T-helper 22 cell (primary cell): ENCODE results near the gene LSM11.

ENCODE experiments used
- DNase-seq: peaks from one replicate; pipeline ENCODE4 v3.0.0-alpha.2; 2020; ENCODE audit warnings: low read depth

The LSM11 gene

DNA sequence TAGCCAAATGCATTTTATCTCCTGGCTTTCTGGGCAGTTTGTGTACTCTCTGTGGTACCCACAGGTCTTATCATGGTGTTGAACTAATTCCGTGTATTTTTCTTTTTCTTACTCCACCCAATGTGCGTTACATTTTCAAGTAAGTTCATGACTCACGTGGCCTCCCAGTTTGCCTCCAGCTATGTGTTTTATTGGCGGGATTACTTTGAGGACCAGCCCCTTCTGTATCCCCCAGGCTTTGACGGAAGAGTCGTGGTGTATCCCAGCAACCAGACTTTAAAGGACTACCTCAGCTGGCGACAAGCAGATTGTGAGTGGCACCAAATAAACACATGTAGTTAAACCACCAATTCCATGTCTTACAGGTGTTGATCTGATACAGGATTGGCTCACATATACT is 9.1 kb upstream of the LSM11 start:
- DNase-seq: no peak

DNA sequence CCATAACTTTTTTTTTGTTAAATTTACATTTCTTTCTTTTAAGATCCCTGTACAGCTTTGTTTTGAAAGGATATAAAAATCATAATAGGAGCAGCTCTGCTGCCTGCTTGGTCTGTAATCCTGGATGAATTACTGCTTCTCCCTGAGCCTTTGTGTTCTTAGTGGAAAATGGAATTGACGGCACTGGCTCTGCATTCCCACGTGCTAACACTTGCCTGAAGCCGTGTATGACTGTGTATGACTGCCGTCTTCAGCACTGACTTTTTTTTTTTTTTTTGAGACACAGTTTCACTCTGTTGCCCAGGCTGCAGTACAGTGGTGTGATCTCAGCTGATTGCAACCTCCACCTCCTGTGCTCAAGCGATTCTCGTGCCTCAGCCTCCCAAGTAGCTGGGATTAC is 7.5 kb upstream of the LSM11 start:
- DNase-seq: no peak

DNA sequence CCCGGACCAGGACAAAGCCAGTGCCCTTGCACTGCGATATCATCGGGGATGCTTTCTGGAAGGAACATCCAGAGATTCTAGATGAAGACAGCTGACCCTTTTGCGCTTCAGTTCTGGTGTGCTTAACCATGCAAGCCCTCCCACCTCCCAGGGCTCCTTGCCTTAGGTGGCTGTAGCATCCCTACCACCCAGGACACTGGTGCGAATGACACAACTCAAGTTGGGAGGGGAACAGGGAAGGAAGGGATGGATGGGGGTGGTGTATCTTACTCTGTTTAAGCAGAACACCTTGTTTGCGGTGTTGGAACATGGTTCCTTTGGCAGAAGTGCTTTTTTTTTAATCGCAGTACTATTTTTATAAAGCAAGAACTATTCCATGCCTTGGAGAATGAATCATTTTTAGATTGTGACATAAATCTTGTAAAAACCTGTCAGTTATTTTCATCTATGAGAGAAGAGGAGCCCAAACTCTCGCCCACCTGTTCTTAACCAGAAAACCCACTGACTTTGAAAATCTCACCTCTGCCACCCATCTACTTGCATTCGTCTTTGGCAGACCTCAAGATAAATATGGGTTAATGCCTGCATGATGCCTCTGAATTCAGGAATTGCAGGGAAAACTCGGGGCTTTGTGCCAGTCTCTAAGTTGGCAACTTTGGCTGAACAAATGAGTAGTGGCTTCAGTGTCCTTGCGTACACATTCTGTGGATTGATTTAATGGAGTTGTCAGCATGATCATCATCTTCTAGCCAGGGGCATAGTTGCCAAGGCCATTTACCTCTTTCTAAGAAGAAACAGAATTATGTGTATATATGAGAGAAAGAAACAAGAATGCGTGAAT is 3.9 kb upstream of the LSM11 start:
- no peak for DNase-seq

DNA sequence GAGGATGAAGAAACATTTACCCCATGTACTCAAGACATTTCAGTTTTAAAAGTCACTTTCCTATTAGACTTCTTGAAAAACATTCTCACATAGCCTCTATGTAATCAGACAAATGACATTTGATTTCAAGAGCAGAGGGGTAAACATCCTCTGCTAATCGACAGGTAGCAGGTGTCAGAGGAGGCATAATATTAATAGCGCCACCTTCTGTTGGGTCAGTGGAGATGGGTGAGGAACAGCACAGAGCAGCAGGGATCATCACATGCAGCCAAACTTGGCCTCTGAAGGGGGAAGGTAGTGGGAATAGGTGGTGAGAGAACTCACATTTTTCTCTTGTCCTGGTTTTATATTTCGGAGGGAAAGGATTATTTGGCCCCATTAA is 3.3 kb upstream of the LSM11 start:
- DNase-seq: no peak

DNA sequence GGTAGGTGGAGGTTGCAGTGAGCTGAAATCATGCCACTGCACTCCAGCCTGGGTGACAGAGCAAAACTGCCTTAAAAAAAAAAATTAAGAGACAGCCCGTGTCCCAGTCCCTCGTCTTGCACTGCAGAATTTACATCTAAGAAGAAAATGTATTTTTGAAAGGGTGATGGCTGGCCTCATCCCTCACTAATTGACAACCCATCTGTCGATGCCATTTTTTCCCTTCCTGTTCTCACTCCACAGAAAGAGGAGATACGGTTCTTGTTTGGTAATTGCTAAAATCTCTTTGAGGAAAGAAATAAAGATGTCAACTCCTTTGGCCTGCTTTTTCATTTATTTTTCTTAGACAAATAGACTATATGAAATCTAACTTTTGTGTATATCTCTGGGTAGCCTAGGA is 2.4 kb upstream of the LSM11 start:
- no peak for DNase-seq

DNA sequence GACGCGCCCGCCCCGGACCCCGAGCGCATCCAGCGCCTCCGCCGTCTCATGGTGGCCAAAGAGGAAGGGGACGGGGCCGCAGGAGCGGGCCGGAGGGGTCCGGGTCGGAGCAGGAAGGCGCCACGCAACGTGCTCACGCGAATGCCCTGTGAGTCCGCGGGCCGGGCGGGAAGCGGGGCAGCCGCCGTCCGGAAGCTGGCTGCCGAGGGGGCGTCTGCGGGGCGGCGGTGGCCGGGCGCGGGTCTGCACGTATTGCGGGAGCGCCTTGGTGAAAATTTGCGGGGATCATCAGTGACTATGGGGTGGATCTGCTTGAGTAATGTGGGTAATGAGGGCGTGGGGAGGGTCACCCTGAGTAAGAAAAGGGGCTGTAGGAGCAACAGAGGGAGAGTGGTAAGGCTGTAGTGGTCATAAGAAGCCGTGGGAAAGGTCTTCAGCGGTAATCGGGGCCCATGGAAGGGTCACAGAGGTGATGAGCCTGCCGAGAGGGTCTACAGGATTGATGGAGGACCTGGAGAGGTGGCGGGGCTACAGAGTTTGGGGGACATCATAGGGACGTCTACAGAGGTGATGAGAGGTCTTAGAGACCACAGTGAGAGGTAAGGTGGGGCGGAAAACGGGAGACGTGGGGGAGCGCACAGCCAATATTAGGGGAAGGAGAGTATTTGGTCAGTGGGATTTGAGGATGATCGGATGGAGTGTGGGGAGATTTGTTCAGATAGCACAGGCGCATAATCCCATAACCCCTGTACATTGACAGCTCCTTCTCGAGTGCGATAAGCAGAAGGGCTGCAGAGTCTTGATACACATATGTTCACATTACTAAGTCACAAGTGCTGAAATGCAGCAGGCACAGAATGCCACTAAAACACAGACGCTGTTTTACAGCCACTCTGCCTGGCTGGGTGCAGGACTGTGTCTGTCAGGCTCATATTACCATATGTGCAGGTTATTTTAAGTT is 819 bp downstream of the LSM11 start:
- DNase-seq: no peak

DNA sequence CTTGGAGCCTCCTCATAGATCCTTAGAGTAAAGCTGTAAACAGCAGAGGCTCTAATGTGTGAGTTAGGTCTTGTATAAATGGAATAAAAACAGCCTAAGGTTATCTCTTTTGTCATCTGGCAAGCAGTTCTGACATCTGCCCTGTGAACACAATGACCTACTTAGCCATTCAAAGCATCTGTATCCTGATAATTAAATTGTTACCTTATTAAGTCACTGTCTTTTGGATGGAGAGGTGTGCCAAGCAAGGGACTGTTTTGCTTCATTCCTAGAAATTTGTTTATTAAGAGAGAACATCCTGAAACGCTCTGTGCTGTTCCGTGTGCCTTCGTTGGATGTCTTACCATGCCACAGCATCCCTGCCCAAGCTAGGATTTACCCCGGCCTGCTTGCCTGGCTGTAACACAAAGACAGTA is 1.5 kb downstream of the LSM11 start:
- no peak for DNase-seq

DNA sequence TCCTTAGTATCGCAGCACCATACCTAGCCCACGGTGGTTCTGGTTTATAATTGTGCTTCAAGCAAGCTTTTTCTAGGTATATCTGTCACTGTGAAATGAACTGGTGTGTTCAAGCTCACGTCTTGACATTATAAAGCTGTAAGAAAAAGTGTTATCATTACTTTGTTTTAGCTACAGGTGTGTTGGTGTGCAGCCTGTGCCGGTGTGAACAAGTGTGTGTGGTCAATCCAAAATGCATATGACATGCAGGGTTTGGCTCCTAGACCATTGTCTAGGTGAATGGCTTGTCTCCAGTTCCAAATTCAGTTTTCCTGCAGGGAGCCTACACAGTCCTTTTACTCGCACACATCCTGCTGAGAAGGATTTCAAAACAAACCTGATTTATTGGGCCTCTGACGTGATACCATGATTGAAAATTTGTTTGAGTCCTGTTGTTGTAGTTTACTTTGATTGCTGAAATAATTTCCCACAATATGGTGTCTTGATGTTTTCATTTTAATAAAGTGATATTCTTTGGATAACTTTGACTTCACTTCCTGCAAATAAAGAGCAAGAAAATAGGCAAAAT is 3.7 kb downstream of the LSM11 start:
- DNase-seq: no peak

DNA sequence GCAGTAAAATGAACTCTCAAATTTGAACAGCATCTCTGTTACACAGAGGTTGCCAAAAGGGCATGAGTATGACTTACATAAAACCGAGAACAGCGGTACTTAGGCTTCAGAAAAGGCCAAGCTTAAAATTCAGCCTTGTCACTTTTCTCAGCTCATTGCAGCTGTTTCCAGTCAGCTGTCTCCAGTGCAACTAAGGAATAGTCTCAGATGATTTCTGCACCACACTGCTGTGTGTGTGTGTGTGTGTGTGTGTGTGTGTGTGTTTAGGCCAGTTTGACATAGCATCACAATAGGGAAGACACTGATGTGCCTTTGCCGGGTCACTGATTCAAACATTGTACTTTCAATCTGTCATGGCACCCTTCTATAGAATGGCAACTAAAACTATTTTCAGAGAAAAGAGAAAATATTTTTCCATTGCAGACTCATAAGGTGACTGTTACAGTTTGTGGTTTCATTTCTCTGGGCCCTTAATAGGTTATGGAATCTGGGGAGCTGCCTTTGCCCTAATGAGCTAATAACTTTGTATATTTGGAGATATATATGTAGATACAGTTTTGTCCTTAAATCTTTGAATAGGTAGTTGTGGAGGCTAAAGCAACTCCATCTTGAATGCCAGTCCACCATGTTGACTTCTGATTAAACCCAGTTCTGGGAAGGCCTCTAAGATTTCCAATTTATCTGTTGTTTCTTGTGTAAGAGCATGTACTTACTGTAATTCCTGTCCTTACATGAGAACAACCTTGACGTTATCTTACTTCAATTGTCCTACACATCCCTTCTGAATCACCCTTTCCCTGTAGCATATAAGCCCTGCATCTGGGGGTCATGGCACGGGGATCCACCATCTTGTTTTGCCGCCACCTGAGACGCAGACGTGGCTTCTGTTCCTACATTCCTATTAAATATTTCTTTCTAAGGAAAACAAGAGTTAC is 4.5 kb downstream of the LSM11 start:
- no peak for DNase-seq

DNA sequence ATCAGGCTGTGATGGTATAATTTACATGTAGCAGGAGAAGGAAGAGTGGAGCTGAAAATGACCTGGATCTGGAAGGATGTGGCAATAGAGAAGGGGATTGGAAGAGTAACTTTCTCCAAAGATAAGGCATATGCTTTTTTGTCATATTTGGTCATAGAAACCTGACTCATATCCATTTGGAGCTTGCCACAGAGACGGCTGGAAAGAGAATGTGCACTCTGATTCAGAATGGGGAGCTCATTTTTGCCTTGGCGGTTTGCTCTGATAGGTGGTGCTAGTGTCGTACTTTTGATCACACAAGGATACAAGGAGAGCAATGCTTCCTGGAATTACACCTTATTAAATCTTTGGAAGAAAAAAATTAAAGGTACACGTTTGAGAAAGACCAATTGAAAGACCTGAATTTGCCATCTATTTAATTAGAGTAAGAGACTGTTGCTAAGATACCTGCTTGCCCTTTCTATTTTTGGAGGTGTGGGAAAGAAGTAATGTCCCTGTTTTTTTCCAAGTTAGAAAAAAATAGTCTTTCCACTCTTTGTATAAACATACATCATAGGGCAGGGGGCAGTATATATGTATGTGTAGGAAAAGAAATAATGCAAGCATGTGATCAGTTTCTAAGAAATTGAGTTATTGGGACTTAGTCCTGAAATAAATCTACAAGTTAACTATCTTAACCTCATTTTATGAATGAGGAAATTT is 5.4 kb downstream of the LSM11 start:
- DNase-seq: no peak

DNA sequence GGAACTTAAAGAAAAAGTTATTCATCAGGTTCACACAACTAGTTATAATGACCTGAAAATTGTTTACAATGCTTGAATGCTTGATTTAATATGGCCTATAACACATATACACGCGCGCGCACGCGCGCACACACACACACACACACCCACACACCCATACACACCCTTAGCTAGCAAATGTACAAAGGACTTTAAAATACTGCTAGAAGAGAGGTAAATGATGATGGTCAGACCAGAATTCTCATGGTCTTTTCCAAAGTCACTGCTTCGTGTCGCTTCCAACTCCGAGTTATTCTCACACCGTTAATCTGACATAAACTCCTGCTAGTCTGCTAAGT is 5.9 kb downstream of the LSM11 start:
- DNase-seq: no peak

DNA sequence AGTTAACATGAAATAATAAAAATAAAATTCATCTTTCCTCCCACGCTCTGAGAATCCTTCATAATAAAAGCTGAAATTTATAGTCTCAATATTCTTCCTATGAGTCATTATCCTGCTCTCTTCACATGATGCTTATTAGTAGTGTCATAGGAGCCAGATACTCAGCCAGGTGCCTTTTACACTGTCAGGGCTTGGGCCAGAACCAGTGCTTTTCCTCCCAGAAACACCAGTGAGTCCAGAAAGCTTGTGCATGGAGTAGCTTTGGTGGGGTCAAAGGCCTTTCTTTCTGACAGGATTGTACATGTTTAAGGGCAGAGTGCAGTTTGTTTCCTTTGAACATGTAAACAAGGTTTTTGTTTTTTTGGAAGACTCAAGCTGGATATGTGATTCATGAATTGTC is 6.8 kb downstream of the LSM11 start:
- no peak for DNase-seq

DNA sequence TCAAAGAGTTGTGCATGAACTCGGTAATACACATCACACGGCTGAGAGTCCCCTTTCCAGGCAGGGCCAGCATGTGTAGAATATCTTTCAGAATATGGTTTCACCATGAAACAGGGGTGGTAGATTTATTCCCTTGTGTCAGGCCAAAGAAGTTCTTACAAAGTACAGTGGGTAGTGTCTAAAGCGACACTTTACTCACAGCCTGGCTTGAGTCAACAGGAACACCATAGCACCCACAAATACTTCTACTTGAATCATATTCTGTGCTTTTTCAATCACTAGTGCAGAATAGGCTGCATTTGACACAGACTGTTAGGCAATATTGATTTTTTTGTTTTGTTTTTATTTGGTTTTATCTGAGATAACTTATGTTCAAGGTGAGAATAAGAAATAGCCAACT is 12.6 kb downstream of the LSM11 start:
- no peak for DNase-seq

DNA sequence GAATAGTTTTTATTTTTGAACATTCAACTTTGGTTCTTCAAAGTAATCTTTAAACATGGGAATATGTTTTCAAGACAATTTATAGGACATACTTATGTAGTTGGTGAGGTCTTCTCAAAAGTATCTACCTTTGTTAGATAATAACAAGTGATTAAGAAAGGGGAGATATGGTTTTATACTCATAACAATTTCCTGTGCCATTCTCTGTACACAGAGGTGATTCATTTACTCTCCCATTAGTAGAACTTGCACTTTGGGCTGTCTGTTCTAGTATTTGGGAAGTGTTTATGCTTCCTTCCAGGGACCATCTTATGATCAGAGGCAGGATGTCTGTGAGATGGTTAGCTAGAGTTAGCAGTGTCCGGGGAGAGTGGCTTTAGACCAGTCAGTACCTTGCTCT is 15.2 kb downstream of the LSM11 start:
- DNase-seq: no peak

DNA sequence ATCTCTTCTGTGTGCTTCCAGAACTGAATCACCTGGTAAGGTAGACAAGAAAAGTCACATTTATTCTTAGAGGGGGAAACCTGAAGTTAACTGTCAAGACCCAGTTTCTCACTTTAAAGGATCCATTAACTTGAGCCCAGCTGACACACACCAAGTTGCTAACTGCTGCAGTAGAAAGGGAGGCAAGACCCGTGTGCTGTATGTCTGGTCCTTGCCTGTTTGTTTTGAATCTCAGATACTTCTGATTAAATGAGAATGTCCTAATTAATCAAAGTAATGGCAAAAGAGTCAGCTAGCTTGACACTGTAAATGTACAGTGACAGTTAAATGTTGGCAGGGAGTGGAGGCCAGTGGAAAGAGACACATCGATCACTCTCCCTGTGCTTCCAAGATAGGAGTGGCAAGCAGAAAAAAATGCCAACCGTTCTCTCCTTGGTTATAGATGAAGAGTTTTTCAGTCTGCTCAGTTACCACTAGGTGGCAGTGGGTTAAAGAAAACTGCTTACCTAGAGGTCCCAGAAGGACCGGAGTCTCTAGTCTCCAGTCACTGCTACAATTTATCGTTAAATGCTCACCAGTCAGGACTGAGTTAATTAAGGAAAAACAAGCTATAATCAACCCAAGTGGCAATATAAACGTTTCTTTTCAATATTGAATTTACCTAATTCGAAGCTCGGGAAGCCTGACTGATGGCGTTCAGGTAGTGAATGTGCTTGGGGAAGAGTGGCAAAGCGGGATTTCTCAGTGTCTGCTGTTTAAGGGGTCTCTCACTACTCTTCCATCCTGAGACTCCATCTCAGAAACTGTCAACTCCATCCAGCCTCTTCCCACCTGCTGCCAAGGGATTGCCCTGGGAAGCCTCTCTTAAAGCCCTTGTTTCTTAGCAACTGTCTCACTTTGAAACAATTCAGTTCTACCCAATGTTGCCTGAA is 18.4 kb downstream of the LSM11 start:
- no peak for DNase-seq

DNA sequence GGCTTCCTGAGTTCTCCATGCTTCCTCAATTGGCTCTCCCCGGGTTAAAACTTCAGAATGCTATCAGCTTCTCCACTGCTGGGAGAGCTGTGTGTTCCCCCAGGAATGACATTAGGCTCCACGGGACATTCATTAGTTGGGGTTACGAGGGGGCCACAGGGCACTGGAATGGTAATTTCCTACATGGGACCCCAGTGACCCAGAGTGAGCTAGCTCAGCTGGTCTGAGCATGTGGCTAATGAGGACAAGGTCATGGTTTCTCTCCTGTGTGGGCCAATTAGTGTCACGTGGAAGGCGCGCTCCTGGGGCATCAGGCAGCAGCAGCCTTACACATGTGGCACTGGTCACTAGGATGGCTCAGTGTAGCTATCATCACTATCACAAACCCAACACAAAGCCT is 21.0 kb downstream of the LSM11 start:
- no peak for DNase-seq

DNA sequence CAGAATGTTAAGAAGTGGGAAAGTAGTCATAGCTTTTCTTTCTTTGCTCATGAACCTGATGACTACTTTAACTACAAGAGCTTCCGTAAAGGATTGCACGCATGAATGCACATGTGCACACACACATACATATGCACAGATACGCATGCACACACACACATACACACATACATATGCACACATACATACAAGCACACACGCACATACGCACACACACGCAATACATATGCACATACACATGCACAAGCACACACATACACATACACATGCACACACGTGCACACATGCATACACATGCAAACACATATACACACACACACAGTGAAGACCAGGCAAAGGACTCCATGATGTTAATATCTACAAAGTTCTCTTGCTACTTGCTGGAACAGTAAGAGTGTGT is 22.9 kb downstream of the LSM11 start:
- no peak for DNase-seq

DNA sequence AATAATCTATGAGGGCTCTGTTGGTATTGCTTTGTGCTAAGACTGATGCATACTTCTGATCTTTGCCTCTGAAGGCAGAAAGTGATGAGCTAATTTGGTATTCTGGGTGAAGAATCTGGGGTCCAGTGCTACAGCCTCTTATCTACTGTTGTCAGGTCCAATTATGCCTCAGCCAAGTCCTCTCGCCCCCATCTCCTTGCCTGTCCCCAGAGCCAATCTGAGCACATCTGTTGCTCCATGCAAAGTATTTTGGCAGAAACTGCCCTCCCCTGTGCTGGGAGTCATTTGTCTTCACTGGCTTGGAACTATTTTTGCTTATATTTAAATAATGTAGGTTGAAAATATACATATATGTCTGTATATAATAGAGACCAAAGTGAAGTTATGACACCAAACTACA is 23.4 kb downstream of the LSM11 start:
- DNase-seq: no peak

DNA sequence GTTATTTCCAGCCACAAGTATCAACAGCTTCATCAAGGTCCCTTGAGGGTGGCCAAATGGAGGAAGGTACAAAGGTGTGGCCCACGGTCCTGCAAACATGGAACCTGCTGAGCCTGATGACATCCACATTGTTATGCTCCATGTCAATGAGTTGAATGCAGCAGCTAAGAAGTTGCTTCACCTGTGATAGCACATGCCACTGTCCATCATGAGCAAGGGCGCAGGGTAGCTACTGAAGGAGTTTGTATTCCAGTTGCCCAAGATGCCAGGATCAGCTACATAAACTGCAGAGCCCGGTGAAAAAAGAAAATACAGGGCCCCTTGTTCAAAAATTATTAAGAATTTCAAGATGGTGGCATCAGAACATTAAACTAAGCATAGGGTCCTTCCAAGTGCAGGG is 24.2 kb downstream of the LSM11 start:
- DNase-seq: no peak

DNA sequence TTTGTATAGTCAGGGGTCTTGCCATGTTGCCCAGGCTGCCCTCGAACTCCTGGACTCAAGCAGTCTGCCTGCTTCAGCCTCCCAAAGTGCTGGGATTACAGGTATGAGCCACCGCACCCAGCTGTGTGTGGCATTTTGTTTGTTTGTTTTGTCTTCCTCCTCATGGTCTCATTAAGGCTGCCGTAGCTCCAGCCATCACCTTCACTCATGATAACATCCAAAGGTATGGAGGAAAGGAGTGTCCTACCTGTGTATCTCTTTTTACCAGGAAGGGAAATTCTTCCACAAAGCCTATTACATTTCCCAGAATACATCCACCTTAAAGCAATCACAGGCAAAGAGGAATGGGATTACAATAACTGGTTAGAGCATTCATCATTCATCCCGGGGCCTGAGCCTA is 27.2 kb downstream of the LSM11 start:
- DNase-seq: no peak
